ENCODE measurements around the gene PRKCA. TPM values are rescaled to one million over a fixed set of nuclear protein-coding genes. Genes with fewer than 3 reads are reported as not detected.
A peak's percentile ranks its signal among the peaks of the same experiment; 100 is the strongest.

Gene PRKCA
- total and polyA plus RNA-seq, 2 of the 13 experiments (the other 11 are each of a cell fraction or from before 2014, with no cell fraction given), result 18.5 to 21.5 TPM

DNA sequence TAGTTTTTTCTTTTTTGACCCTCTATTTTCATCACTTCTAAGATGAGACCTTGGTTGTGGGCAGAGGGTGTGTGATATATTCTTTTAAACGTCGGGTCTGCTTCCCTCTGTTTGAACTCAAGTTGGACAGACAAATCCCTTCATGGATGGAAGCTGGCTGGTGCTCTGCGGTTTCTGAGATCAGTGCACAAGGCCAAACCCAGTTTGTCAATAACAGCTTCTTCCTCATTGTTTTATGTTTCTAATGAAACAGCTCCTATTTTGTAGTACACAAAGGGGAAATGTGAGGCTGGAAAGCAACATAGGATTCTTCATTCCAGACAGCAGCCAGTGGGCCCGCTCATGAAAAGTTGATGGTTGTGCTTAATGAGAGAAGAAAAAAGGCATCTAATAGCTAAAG is 159.6 kb downstream of the PRKCA start (continued):
- TF ChIP-seq ZNF562 (CRISPR knock-in tag; IDR thresholded peaks at IDR 0.05; ENCODE audit: borderline replicate concordance), result no peak
- no peak for TF ChIP-seq TEAD2 (CRISPR knock-in tag; IDR thresholded peaks at IDR 0.05)
- TF ChIP-seq, protein P1, sequence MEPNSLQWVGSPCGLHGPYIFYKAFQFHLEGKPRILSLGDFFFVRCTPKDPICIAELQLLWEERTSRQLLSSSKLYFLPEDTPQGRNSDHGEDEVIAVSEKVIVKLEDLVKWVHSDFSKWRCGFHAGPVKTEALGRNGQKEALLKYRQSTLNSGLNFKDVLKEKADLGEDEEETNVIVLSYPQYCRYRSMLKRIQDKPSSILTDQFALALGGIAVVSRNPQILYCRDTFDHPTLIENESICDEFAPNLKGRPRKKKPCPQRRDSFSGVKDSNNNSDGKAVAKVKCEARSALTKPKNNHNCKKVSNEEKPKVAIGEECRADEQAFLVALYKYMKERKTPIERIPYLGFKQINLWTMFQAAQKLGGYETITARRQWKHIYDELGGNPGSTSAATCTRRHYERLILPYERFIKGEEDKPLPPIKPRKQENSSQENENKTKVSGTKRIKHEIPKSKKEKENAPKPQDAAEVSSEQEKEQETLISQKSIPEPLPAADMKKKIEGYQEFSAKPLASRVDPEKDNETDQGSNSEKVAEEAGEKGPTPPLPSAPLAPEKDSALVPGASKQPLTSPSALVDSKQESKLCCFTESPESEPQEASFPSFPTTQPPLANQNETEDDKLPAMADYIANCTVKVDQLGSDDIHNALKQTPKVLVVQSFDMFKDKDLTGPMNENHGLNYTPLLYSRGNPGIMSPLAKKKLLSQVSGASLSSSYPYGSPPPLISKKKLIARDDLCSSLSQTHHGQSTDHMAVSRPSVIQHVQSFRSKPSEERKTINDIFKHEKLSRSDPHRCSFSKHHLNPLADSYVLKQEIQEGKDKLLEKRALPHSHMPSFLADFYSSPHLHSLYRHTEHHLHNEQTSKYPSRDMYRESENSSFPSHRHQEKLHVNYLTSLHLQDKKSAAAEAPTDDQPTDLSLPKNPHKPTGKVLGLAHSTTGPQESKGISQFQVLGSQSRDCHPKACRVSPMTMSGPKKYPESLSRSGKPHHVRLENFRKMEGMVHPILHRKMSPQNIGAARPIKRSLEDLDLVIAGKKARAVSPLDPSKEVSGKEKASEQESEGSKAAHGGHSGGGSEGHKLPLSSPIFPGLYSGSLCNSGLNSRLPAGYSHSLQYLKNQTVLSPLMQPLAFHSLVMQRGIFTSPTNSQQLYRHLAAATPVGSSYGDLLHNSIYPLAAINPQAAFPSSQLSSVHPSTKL (CRISPR knock-in tag; IDR thresholded peaks at IDR 0.05), result peak; percentile 36; the same call in 1 of the 2 replicates
- 0 out of 2 replicates have a peak, but pooled peaks have one; percentile 28 for TF ChIP-seq HNF4A (CRISPR knock-in tag; IDR thresholded peaks at IDR 0.05)
- no peak for TF ChIP-seq CC2D1A (CRISPR knock-in tag; IDR thresholded peaks at IDR 0.05)
- no peak for TF ChIP-seq MAF1 (CRISPR knock-in tag; IDR thresholded peaks at IDR 0.05; ENCODE audit: borderline replicate concordance)

DNA sequence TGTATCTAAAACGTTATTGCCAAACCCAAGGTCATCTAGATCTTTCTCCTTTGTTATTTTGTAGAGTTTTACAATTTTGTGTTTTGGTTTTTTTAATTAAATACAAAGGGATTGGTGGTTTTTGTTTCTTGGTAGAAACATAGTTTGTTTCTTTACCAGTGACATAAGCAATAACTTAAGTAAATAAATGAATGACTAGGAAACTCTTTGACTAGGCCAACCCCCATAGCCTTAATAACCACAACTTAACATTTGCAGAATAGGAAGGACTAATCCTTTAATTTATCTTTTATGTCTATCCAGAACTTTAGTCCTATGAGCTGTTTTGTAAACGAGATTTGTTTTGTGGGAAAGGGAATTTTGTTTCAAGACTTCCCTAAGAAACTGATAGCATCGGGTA is 162.5 kb downstream of the PRKCA start:
- intact Hi-C loops (cut with micrococcal nuclease; ENCODE audit: unreplicated experiment), result loop anchor here (10.0 kb wide), 1 partner anchor 80 kb away; no protein-coding TSS in a partner anchor
- no peak for FAIRE-seq

More for the DNA sequence above, 162.5 kb downstream of the PRKCA start:
- 92% methylated on average over 3 of the region's 3 CpGs for whole genome bisulfite sequencing (ENCODE audit: low lambda C conversion rate)
- H3K4me2 ChIP-seq (ENCODE audit: low read depth, low read length), result no peak overlapping the region
- no peak overlapping the region for H3K4me3 ChIP-seq (replicated peaks in 1 of 3; ENCODE audit: insufficient read depth in 1 of 3, low read depth in 2 of 3, low read length in 3 of 3)
- ChIA-PET POLR2A (no interaction called here), CTCF (ENCODE audit: low intra/inter-chr PET ratio, low total read pairs) (no interaction called here)
- no peak for TF ChIP-seq ZNF326 (CRISPR knock-in tag; IDR thresholded peaks at IDR 0.05; ENCODE audit: borderline replicate concordance)
- TF ChIP-seq MTF1 (CRISPR knock-in tag; IDR thresholded peaks at IDR 0.05), result no peak
- TF ChIP-seq, protein P2, sequence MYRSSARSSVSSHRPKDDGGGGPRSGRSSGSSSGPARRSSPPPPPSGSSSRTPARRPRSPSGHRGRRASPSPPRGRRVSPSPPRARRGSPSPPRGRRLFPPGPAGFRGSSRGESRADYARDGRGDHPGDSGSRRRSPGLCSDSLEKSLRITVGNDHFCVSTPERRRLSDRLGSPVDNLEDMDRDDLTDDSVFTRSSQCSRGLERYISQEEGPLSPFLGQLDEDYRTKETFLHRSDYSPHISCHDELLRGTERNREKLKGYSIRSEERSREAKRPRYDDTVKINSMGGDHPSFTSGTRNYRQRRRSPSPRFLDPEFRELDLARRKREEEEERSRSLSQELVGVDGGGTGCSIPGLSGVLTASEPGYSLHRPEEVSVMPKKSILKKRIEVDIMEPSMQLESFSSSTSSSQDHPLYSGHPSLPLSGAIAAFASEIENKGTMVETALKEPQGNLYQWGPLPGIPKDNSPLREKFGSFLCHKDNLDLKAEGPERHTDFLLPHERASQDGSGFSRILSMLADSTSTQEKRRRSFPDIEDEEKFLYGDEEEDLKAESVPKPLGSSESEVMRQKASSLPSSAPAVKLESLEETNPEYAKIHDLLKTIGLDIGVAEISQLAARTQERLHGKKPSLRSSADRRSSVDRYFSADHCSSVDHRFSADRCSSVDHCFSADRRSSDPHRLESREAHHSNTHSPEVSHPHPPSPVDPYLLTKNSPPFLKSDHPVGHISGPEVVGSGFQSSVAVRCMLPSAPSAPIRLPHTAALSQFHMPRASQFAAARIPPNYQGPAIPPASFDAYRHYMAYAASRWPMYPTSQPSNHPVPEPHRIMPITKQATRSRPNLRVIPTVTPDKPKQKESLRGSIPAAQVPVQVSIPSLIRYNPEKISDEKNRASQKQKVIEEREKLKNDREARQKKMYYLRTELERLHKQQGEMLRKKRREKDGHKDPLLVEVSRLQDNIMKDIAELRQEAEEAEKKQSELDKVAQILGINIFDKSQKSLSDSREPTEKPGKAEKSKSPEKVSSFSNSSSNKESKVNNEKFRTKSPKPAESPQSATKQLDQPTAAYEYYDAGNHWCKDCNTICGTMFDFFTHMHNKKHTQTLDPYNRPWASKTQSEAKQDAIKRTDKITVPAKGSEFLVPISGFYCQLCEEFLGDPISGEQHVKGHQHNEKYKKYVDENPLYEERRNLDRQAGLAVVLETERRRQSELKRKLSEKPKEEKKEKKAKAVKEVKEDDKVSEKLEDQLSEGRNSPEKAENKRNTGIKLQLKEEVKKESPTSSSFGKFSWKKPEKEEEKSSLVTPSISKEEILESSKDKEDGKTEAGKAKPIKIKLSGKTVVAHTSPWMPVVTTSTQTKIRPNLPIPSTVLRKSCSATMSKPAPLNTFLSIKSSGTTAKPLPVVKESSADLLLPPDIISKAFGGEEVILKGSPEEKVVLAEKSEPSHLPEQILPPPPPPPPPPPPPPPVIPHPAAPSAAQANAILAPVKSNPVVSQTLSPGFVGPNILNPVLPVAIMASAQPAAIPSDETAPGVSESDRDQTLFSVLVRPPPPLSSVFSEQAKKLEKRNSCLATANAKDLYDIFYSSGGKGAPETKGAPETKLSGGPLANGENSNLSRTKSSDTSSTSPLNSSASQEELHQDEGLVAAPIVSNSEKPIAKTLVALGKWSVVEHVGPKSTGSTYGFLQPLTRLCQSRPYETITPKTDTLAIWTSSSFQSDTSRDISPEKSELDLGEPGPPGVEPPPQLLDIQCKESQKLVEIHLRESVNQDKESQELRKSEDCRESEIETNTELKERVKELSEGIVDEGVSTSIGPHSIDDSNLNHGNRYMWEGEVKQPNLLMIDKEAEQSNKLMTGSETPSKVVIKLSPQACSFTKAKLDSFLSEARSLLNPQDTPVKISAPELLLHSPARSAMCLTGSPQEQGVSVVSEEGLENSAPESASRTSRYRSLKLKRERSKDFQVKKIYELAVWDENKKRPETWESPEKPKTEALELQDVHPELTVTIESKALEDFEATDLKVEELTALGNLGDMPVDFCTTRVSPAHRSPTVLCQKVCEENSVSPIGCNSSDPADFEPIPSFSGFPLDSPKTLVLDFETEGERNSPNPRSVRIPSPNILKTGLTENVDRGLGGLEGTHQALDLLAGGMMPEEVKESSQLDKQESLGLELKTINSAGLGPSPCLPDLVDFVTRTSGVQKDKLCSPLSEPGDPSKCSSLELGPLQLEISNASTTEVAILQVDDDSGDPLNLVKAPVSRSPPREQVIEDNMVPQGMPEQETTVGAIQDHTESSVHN (CRISPR knock-in tag; IDR thresholded peaks at IDR 0.05), result no peak
- TF ChIP-seq PLRG1 (conservative IDR thresholded peaks at IDR 0.05), result no peak
- TF ChIP-seq RXRB (CRISPR knock-in tag; IDR thresholded peaks at IDR 0.05; ENCODE audit: borderline replicate concordance), result no peak
- no peak for TF ChIP-seq ZSCAN30 (CRISPR knock-in tag; IDR thresholded peaks at IDR 0.05)
- TF ChIP-seq HMG20A (CRISPR knock-in tag; IDR thresholded peaks at IDR 0.05; ENCODE audit: borderline replicate concordance), result no peak
- no peak for TF ChIP-seq ZMYM3 (CRISPR knock-in tag; IDR thresholded peaks at IDR 0.05)
- no peak overlapping the region for H2AFZ ChIP-seq (ENCODE audit: low read length)
- no peak overlapping the region for H3K9ac ChIP-seq (ENCODE audit: insufficient read depth, low read depth, low read length)
- no peaks in the 10 kb centered on the region for H3K36me3 ChIP-seq (replicated peaks in 1 of 2; ENCODE audit: control insufficient read depth in 1 of 2, insufficient read depth in 2 of 2, low read length in 2 of 2)
- H4K20me1 ChIP-seq (ENCODE audit: insufficient read depth, low read length), result no peaks in the 10 kb centered on the region
- in situ Hi-C loops (cut with HindIII; ENCODE audit: extremely low pct_ligation_motif_present, low pct_unique_long_range_greater_than_20kb), result no loop called here
- H3K27ac ChIP-seq (ENCODE audit: extremely low read length, insufficient read depth, low read length), result no peak overlapping the region
- peaks cover 80% of the 10 kb centered on the region for H3K4me1 ChIP-seq (ENCODE audit: insufficient read depth, low read length)
- peaks cover 30% of the 10 kb centered on the region for H3K79me2 ChIP-seq (ENCODE audit: insufficient read depth, low read length)
- BruUV-seq (replicated peaks), result no TSS peak
- ATAC-seq (no peak), DNase-seq (ENCODE audit: low spot score) (no peak)
- no peaks in the 10 kb centered on the region for H3K27me3 ChIP-seq (ENCODE audit: control insufficient read depth in 1 of 2, insufficient read depth in 2 of 2, low read length in 2 of 2)
- H3K9me3 ChIP-seq (ENCODE audit: low read length), result no peaks in the 10 kb centered on the region

Data from HepG2 (cell line).